C4-2B (cell line): ENCODE data around the gene EIF4H.

Experiments
- ZFX ChIP-seq: fragments of 450-650 bp; IDR thresholded peaks from 2 replicates; pipeline ENCODE4 v1.6.1; 2017
- TF ChIP-seq, protein P1 (sequence below): fragments of 450-650 bp; conservative IDR thresholded peaks from 2 replicates; pipeline ENCODE4 v1.5.1; 2017; ENCODE audit warnings: mild to moderate bottlenecking

DNA sequence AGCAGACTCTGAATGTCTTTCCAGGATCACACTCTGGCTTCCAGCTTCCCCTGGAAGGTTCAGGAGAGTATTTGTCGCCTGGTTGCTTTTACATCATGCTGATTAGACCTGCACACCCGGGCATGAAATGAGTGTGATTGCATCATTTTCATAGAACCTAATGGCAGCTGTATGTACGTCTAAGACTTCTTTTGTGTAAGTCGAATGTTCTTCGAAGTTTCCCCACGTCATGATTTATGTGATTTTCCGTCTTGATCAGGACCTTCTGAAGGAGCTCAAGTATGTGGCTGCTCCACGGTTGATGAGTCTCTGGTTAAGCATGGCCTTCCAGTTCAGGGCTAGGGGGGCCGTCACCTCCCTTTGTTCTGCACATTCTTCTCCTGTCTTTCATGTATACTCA lies 4.5 kb downstream of the EIF4H start:
- TF ChIP-seq, protein P1, sequence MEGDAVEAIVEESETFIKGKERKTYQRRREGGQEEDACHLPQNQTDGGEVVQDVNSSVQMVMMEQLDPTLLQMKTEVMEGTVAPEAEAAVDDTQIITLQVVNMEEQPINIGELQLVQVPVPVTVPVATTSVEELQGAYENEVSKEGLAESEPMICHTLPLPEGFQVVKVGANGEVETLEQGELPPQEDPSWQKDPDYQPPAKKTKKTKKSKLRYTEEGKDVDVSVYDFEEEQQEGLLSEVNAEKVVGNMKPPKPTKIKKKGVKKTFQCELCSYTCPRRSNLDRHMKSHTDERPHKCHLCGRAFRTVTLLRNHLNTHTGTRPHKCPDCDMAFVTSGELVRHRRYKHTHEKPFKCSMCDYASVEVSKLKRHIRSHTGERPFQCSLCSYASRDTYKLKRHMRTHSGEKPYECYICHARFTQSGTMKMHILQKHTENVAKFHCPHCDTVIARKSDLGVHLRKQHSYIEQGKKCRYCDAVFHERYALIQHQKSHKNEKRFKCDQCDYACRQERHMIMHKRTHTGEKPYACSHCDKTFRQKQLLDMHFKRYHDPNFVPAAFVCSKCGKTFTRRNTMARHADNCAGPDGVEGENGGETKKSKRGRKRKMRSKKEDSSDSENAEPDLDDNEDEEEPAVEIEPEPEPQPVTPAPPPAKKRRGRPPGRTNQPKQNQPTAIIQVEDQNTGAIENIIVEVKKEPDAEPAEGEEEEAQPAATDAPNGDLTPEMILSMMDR: no peak
- no peak for TF ChIP-seq ZFX
